GM21786 (cell line): ENCODE data around the gene TTLL5.
A peak's percentile ranks its signal among the peaks of the same experiment; 100 is the strongest.
"Not testable (repeated sequence)": the region's sequence is repeated elsewhere in the genome, so short reads cannot be mapped to it uniquely, and the experiment has no call there.

Experiments
- ATAC-seq: cut with Tn5 transposase; IDR thresholded peaks from one replicate; pipeline ENCODE4 v1.9.1; 2021; ENCODE audit not compliant: unreplicated experiment

TTLL5 gene

GRCh38 chr14:75649773-75650172, 11.3 kb upstream of the TTLL5 start:
- no peak for ATAC-seq

DNA sequence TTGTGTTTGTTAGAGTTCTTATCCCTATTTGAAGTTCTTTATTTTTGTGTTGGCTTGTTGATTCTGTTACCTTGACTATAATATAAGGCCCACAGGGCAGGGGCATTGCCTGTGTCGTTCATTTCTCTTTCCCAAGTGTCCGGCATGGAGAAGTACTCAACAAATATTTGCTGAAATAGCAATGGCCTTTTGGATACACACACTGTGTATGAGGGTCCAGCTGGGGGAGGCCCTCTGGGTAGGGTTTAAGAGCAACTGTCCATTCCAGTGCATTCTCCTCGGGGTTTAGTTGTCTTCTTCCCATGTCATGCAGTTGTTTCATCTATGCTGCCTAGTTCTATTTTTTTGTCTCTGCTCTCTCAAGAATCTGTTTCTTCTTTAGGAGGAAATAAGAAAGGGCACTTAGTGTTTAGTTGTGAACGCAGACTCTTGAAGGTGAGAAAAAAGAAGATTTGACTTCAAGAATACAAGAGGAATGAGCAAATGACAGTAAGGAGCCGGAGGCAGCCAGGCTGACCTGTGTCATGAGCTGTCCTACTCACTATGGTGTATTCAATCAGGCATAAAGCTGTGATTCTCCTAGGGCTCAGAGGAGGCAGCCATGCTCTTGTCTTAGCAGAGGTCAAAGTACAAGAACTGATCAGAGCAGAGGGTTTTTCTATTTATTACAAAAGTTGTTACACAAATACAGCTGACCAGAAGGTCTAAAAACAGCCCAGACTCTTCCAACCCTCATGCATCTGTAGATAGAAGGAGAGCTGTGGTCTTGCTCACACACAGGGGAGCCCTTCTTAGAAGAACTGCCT, 10.6 kb upstream of the TTLL5 start:
- no peak for ATAC-seq

DNA sequence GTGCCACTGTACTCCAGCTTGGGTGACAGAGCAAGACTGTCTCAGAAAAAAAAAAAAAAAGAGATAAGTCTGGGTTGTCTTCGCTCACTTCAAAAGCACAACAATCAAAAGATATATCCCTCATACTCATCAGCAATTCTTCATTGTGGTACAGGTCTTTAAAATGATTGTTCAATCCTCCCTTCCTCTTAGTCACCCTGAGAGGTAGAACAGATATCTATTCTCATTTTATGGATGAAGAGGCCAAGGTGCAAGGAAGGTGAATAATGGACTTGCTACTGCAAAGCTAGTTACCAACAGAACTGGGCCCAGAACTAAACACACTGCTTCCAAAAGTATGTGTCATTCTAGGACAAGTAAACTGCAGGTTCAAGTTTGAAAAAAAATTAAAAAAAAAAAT, 7.5 kb upstream of the TTLL5 start:
- no peak for ATAC-seq

GRCh38 chr14:75654127-75654732, 6.8 kb upstream of the TTLL5 start:
- peak; percentile 64 for ATAC-seq

- no peak for ATAC-seq
These were observed 5.8 kb upstream of the TTLL5 start for GRCh38 chr14:75655235-75655634.

- no peak for ATAC-seq
These were observed 3.7 kb upstream of the TTLL5 start for GRCh38 chr14:75657331-75657730.

- ATAC-seq = no peak
These were observed 2.1 kb upstream of the TTLL5 start for GRCh38 chr14:75658957-75659356.

- ATAC-seq = no peak
These were observed 812 bp upstream of the TTLL5 start for GRCh38 chr14:75660238-75660629.

- ATAC-seq = no peak
These were observed 411 bp downstream of the TTLL5 start for GRCh38 chr14:75661499-75661814.

DNA sequence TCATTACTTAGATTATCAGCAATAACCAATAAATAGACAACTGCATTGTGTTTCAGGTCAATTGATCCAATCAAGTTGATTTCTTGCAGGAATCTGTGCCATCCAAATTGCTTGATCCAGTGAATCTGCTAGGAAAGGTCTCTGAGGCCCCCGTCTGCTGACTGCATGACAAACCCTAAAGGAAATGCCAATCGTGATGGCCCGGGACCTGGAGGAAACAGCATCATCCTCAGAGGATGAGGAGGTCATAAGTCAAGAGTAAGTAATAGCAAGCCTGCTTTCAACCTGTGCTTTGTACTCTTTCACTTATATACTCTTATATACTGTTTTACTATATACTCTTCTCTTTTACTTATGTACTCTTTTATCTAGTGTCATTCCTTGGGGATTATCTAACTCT, 1.9 kb downstream of the TTLL5 start:
- no peak for ATAC-seq

DNA sequence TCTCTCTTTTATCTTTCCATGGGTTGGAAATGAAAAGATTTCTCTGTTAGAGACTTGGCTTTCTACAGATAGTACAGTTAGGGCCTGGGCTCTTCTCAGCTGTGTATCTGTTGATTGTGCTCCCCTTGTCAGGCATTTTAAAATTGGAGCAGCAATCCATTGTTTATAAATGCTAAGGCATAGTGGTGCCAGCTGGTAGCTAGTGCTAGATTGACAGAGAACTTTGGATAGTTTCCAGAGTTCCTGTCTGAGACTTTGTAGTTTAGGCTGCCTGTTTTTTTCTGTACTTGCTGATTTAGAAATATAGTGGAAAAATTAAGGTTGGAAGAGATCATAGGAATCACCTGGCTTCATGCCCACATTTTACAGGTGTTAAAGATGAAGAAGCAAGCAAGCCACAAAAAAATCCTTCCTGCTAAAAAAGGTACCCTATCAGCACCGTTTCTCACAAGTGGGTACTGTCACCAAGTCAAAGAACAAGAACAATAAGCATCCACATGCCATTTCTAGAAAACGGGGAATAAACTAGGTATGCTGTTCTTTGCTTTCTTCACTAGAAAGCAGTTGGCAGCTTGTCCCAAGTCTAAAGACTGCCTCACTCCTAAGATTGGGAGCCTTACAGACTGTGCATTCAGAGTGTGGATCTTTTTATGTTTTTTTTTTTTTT, 6.2 kb downstream of the TTLL5 start:
- ATAC-seq = no peak

GRCh38 chr14:75672605-75673192, 11.7 kb downstream of the TTLL5 start:
- no peak for ATAC-seq

DNA sequence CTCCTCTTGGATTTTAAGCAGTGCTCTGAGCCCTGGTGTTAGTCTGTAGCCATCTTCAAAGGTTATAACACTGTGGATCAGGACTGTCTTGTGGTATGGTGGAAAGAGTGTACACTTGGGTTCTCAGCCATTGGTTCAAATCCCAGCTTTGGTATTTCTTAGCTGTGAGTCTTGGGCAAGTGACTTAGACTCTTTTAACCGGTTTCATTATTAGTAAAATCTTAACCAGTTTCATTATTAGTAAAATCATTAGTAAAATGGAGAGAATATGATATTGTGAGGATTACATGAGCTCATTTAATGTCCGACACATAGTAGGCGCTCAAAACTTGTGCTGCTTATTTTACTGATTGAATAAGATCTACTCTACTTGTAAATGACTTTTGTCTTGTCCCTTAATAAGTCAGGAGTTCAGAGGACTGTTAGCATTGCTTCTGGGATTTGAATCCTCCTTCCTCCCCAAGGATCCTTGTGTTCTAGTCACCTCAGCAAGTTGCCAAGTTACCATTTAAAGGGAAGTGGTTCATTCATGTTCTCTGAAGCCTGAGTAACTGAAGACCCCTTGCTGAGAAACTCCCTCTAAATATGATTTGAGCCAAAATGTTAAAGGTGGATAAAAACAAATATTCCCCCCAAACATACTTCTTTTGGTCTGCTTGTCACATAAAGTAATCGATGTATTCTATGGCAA, 12.4 kb downstream of the TTLL5 start:
- ATAC-seq = no peak

GRCh38 chr14:75675265-75675960, 14.4 kb downstream of the TTLL5 start:
- no peak for ATAC-seq

DNA sequence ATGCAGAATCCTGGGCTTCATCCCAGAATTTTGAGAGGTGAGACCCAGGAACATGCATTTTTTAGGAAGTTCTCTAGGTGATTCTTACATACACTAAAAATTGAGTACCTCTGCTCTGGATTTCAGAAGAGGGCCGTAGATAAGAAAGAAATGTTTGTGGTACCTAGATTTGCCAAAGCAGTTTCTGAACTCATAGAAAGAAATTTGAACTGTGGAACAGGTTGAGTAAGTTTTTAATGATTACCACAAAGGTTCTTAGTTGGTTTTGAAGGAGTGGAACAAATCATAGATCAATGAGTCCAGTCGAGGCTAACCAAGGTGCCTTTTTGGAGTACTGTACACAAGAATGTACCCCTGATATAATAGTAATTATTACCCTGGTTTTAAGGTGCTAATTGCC, 24.9 kb downstream of the TTLL5 start:
- no peak for ATAC-seq

- ATAC-seq = no peak
These were observed 28.0 kb downstream of the TTLL5 start for GRCh38 chr14:75689012-75689411.

- ATAC-seq = no peak
These were observed 29.0 kb downstream of the TTLL5 start for GRCh38 chr14:75690010-75690409.

DNA sequence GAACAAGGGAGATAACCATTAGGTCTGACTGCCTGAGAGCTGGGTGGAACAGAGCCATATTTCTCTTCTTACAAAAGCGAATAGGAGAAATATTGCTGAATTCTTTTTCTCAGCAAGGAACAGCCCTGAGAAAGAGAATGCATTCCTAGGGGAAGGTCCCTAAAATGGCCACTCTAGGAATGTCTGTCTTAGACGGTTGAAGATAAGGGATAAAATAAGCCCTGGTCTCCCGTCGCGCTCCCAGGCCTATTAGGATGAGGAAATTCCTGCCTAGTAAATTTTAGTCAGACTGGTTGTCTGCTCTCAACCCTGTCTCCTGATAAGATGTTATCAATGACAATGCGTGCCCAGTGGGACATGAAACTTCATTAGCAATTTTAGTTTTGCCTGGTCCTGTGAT, 34.0 kb downstream of the TTLL5 start:
- ATAC-seq = not testable (repeated sequence)

DNA sequence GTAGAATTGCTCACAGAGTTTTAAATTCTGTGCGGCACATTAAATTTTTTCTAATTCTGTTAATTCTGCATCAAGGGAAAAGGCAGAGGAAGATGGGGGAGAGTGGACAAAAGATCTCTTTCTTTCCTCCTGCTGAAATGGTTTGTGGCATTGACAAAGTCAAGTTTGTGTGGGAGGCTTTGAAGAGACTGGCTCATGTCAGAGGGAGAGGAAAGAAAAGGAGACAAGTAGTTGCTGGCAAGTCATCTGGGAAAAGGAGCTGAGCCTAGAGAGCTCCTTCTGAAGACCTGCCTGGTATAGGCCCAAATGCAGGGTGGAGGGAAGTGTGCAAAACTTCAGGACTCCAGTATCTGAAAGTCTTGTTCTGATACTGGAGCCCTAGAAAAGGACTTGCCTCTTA, 36.3 kb downstream of the TTLL5 start:
- no peak for ATAC-seq

GRCh38 chr14:75697918-75698317, 36.9 kb downstream of the TTLL5 start:
- ATAC-seq = no peak

DNA sequence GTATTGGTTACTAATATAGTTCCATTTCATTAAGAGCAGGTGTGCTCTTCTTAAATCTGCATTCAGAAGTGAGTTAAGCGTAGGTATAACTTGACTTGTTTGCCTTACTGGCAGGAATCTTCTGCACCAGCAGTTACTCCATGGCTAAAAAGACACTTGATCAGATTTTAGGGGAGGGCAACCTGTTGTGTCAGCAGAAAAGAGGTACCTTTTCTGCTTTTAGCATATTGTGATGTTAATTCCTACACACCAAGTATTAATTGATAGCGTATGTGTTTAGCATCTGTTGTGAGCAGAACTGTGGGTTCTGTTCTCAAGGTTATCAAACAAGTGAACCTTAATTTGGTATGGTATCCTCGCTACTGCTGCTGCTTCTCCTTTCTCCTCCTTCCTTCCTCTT, 38.3 kb downstream of the TTLL5 start:
- no peak for ATAC-seq
